HG03139 (cell line): ENCODE measurements around the gene ZNF519.
"Not testable (repeated sequence)": the region's sequence is repeated elsewhere in the genome, so short reads cannot be mapped to it uniquely, and the experiment has no call there.

Source experiments
- ATAC-seq: cut with Tn5 transposase; IDR thresholded peaks from one replicate; pipeline ENCODE4 v1.9.1; 2021; ENCODE audit not compliant: unreplicated experiment

ZNF519 gene

GRCh38 chr18:14132271-14132700 is at the start of gene ZNF519:
ZNF519 (minus strand) TSS chr18:14132435; CDS start chr18:14132277, 158 bp downstream.
- peak; percentile 100 for ATAC-seq

DNA sequence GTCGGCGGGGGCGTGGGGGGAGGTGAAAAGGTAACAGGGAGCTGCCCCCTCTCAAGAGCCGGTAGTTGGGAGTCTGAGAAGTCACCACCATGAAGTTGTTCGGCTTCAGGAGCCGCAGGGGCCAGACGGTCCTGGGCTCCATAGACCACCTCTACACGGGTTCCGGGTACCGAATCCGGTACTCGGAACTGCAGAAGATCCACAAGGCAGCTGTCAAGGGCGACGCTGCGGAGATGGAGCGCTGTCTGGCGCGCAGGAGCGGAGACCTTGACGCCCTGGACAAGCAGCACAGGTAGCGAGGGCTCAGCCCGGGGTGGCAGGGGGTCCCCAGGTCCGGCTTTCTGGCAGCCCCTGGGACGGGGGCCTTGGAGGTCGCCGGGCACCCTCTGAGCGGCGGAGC is 47.1 kb upstream of the ZNF519 start:
- ATAC-seq, result no peak

DNA sequence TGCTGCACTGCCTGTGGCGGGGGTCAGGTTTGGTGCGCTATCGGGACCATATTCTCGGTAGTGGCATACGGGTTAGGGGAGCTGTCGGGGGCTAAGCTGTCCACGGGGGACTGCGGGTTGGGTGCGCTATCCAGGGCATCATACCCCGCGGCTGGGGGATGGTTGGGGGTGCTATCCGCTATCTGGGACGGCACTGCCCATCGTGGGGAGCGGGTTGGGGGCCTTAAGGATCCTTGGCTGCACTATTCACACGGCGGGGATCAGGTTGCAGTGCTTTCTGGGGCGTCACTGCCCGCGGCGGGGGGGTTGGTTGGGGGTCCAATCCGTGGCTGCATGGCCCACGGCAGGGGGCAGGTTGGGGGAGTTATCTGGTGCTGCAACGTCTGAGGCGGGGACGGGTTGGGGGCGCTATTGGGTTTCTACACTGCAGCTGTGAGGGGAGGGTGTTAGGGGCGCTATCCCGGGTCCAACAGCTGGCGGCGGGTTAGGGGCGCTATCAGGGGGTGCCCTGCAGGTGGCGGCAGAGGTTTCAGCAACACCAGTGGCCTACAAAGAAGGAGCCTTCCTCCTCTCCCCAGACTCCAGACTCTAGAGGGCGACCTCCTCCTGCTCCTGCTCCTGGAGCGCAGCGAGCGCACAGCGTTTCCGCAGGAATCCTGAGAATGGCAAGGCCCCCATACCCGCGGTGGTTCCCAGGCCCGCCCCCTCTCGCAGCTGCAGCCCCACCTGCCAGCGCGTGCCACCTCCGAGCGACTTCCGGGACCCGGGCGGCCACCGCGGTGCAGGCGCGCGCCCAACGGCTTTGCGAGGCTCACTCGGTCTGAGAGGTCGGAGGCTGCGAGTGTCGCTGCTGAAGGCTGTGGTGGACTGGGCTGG is 46.3 kb upstream of the ZNF519 start:
- peak; percentile 89 for ATAC-seq

GRCh38 chr18:14177540-14178320 is 45.5 kb upstream of the ZNF519 start:
- ATAC-seq, result not testable (repeated sequence)

DNA sequence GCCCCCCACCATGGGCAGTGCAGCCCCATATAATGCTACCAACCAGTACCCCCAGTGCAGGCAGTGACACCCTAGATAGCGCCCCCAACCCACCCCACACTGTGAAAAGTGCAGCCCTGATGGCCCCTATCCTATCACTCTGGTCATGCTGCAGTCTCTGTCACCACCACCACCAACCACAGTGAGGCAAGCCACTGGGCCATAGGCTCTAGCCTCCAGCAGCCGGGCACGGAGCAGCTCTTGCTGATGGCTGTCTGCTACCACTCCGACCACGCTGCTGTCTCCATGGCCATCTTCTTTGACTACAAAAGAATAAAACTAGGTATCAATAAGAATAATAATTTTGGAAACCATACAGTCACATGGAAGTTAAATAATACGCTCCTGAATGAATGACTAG is 43.2 kb upstream of the ZNF519 start:
- ATAC-seq, result not testable (repeated sequence)

- no peak for ATAC-seq
Observed at GRCh38 chr18:14174706-14175085, 42.5 kb upstream of the ZNF519 start.

- ATAC-seq, result not testable (repeated sequence)
Observed at GRCh38 chr18:14174002-14174705, 41.9 kb upstream of the ZNF519 start.

GRCh38 chr18:14173116-14173951 is 41.1 kb upstream of the ZNF519 start:
- ATAC-seq, result not testable (repeated sequence)

- not testable (repeated sequence) for ATAC-seq
Observed at GRCh38 chr18:14172142-14173115, 40.2 kb upstream of the ZNF519 start.

DNA sequence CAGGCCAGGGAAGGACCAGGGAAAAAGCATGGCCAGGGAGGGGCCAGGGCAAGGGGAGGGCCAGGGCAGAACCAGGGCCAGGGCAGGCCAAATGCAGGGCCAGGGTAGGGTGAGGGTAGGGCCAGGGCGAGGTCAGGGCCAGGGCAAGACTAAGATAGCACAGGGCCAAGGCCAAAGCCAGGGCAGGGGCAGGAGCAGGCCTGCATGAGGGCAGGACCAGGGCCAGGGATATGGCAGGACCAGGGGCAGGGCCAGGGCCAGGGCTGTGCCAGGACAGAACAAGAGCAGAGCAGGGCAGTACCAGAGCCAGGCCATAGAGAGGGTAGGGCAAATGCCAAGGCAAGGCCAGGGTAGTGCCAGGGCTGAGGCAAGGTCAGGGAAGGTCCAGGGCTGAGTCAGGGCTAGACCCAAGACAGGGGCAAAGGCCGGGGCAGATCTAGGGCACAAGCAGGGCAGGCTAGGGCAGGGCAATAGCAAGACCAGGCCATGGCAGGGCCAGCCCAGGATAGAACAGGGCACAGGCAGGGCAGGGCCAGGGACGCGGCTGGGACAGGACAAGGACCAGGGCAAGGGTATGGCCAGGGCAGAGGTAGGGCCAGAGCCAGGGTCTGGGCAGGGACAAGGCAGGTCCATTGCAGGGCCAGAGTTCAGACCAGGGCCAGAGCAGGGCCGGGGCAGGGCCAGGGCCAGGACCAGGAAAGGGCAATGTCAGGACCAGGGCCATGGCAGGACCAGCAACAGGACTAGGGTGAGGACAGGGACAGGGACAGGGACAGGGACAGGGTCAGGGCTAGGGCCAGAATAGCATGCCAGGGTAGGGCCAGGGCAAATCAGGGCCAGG is 39.3 kb upstream of the ZNF519 start:
- not testable (repeated sequence) for ATAC-seq

DNA sequence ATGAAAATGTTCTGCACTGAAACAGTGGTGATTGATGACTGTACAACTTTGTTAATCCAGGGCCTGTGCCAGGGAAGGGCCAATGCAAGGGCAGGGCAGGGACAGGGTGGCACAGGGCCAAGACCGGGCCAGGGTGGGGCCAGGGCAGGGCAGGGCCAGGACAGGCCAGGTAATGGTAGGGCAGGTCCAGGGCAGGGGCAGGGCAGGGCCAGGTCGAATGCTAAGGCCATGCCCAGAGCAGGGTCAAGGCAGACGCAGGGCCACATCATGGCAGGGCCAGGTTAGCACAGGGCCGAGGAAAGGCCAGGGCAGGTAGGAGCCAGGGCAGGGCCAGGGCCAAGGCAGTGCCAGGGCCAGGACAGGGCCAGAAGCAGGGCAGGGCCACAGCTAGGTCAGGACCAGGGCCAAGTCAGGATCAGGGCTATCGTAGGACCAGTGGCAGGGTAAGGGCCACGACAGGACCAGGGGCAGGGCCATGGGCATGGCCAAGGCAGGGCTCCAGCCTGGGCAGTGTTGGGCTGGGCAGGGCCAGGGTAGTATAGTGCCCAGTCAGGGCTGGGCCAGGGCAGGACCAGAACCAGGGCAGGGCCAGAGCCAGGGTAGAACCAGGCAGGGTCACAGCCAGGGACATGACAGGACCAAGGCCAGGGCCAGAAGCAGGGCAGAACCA is 38.3 kb upstream of the ZNF519 start:
- ATAC-seq, result not testable (repeated sequence)

- not testable (repeated sequence) for ATAC-seq
Observed at GRCh38 chr18:14162915-14163314, 30.7 kb upstream of the ZNF519 start.

DNA sequence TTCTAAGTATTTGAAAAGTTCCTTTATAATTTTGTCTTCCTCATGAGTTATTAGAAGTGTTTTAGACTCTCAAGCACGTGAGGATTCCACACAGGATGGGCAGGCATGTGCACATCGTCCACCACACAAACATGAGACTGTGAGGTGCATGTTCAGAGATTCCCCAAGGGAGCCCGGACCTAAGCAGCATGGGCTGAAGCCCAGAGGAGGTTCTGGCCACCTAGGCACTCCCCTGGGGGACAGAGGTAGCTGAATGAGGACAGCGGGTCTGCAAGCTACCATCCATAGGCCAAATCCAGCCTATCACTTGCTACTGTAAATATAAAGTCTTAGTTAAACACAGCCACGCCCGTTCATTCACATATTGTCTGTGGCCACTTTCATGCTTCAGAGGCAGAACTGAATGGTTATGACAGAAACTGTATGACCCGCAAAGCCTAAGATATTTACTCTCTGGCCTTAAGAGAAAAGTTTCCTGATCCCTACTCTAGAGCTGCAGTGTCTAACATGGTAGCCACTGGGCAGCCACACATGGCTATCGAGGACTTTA is 19.4 kb upstream of the ZNF519 start:
- ATAC-seq, result not testable (repeated sequence)

DNA sequence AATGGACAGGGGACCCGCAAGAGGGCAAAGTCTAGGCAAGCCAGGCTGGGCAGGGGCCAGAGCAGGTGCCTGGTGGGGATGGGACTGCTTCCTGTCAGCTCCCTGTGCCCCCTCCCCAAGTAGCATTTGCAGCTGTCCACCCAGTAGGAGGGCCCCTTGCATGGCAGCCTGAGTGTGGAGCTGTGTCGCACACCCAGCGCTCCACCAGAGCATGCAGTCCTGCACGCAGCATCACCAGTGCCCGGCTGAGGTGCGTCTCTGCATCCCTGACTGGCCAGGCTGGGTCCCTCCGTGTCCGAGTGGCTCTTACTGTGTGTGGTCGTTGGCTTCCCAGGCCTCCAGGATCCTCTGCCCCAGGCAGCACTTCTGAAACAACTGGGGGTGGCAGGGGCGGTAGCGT is 18.5 kb upstream of the ZNF519 start:
- ATAC-seq, result not testable (repeated sequence)

- not testable (repeated sequence) for ATAC-seq
Observed at GRCh38 chr18:14149916-14150420, 17.7 kb upstream of the ZNF519 start.

- ATAC-seq, result not testable (repeated sequence)
Observed at GRCh38 chr18:14149121-14149850, 17.1 kb upstream of the ZNF519 start.
